A549 treated with RU486 at 1 μM for 4 hours (cell line): ENCODE measurements around the gene GRAMD1B. TPM values are rescaled to one million over a fixed set of nuclear protein-coding genes. Genes with fewer than 3 reads are reported as not detected.

Experiments
- total RNA-seq: library from RNA; stranded (reverse); fragments of 200-300 nt; extraction: Qiagen RNA extraction; gene quantifications from 5 replicates; pipeline ENCODE4 v1.2.3, GENCODE V29; 2022; ENCODE audit warnings: low read depth

GRAMD1B gene
- total RNA-seq: 30.1 to 45.4 TPM (median 45.4 TPM) in 5 replicates

DNA sequence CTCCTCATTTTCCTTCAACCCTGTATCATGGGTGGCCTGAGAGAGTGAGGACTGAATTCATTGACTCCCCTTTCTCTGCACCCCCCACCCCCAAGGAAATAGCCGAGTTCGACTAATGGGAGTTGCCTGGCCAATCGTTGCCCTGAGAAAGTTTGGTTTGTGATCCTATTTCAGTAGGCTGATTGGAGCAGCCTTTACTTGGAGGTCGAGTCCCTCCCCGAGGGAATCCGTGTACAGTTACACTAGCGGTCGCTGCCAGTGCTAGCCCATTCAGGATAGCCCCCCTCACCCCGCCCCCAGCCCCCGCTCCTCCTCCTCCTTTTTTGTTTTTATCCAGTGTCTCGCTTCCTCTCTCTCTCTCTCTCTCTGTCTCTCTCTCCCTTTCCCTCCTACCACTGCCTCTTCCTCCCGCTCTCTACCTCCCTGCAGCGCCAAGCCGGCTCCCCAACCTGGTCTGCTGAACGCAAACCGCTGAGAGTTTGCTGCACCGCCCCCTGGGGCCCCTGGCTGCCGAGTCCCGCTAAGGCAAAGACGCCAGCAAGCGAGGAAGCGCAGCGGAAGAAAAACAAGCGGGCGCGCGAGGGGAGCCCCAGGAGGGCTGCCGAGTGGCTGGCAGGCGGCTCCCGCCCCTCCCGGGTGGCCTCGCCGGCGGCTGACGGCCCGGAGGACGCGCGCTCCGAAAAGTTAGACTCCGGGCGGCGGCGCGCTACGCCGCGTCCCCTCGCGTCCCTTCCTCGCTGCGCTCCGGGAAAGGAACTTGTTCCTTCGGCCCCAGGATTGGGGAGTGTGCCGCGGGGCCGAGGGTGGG is at the start of gene GRAMD1B:
Gene GRAMD1B, plus strand, starts transcription at position 357 of the 808 bp plus-strand sequence. CDS start 524 bp downstream, outside the sequence.

DNA sequence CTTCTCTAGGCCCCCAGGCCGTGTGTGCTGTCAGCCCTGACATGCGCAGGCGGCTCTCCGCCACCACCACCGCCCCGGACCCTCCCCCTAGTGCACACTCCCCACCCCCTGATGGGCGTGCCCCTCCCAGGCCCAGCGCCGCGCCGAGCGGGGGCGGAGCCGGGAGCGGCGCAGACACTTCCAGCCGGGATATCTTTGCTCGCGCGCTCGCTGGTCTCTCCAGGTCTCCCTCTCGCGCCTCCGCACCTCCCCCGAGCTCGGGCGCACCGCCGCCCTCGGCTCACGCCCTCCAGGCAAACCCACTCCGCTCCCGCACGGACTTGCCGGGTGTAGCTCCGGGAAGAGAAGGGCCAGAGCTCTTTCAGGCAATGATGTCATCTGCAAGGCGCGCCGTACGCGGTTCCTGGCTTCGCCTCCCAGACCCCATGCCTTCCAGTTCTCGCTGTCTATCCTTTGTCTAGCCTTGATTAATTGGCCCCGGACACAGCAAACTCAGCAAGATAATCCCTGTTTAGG is 224.6 kb downstream of the GRAMD1B start, which contains the start of gene SCN3B:
Gene SCN3B, minus strand, starts transcription at position 59 of the 516 bp plus-strand sequence. CDS start 823 bp downstream, outside the sequence.

Other genes with a start within 250 kb of the GRAMD1B start
- 25.7 to 29.6 TPM (median 27.6 TPM) in 5 replicates for gene CLMP, start 235.0 kb upstream of the GRAMD1B start, total RNA-seq
- gene SCN3B, start 224.4 kb downstream of the GRAMD1B start, total RNA-seq: 0.10 to 0.16 TPM (median 0.11 TPM) in 5 replicates